VCaP (cell line): Measurements from ENCODE around the gene SLA2.

Experiments used
- H3K27ac ChIP-seq: fragments of 450-650 bp; 2 replicates; pipeline ENCODE4 v1.5.1; 2017
- TF ChIP-seq, protein P1 (sequence below): fragments of 450-650 bp; conservative IDR thresholded peaks from 2 replicates; pipeline ENCODE4 v1.5.1; 2017; ENCODE audit warnings: mild to moderate bottlenecking, moderate library complexity

The SLA2 gene

DNA sequence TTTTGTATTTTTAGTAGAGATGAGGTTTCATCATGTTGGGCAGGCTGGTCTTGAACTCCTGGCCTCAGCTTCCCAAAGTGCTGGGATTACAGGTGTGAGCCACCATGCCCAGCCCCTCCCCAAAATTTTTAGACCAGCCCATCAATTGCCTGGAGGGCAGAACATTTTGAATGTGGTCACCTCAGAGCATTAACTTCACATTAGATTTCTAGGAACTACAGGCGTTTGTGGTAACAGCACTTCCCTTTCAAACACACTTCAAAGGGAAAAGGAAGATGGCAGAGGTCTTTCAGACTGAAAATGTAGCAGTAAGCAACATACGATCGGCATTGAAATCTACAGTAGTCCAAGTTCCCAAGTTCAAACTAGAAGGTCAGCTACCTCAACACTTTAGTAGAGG lies 12.3 kb upstream of the SLA2 start:
- TF ChIP-seq, protein P1, sequence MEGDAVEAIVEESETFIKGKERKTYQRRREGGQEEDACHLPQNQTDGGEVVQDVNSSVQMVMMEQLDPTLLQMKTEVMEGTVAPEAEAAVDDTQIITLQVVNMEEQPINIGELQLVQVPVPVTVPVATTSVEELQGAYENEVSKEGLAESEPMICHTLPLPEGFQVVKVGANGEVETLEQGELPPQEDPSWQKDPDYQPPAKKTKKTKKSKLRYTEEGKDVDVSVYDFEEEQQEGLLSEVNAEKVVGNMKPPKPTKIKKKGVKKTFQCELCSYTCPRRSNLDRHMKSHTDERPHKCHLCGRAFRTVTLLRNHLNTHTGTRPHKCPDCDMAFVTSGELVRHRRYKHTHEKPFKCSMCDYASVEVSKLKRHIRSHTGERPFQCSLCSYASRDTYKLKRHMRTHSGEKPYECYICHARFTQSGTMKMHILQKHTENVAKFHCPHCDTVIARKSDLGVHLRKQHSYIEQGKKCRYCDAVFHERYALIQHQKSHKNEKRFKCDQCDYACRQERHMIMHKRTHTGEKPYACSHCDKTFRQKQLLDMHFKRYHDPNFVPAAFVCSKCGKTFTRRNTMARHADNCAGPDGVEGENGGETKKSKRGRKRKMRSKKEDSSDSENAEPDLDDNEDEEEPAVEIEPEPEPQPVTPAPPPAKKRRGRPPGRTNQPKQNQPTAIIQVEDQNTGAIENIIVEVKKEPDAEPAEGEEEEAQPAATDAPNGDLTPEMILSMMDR, result no peak

DNA sequence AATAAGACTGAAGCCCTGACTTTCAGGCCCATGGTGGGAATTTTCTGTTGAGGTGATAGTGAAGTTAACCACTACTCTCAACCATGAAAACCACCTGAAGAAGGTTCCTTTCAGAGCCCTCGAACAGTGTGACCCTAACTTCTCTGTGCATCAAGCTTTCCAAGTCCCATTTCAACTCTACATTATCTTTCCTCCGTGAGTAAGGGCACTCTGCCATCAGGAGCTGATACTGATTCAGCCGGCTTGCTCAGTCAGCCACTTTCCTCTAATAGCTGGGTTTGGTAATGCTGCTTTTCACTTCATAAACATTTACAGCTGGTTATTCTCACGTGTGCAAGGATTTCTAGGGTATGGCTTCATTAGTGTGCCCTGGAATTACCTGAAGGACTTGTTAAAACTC lies 10.7 kb upstream of the SLA2 start:
- TF ChIP-seq, protein P1, result no peak
- H3K27ac ChIP-seq, result no peak overlapping the region

More for the DNA sequence above, 12.3 kb upstream of the SLA2 start:
- no peak overlapping the region for H3K27ac ChIP-seq

DNA sequence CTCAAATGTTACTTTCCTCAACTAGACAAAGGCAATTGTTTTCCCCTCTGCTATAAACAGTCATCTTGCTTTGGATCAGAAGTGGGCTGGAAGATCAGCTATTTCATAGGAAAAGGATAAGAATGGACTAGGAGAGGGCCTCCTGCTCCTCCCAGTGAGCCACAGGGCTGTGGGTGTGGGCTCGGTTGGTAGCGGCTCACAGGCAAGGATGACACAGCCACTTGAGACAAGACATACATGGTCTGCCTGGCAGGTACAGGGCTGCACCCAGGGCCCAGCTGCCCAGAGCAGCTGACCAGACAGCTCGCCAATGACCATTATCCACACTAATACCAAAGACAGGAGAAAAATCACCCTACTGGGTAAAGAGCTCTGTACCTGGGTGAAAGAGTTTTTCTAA lies 9.0 kb upstream of the SLA2 start:
- no peak overlapping the region for H3K27ac ChIP-seq
- TF ChIP-seq, protein P1, result no peak

DNA sequence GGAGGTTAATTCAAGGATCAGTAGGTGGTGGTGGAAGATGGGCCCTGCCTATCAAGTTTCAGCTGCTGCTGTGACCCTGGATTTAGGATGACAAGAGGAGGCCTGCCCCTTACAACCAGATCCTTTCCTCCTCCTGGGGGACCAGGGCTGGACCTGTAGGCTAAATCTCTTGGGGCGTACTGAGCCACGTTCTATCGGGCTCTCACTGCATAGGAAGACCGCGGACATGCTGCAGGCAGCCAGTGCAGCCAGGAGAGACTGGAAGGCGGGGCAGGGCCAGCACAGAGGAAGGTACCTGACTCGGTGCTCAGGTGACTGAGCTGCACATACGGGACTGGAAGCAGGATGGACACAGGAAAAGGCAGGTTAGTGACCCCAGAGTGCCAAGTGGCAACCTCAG lies 8.5 kb upstream of the SLA2 start:
- TF ChIP-seq, protein P1, result no peak
- no peak overlapping the region for H3K27ac ChIP-seq

DNA sequence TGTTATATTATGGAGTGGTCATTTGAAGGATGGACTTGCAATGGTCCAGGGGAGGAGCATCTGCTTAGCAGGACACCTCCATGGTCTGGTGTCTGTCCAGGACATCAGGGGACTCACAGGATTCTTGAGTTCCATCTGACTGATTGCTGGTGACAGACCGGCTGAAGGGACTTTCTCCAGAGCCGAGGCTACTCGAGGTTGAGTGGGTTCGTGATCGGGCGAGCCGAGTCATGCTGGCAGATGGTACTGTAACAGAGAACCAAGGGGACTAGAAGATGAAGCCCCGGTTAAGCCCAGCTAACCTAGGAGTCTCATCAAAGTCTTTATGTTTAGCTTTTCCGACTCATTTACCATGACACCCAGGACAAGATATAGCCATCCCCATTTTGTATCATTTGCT lies 7.5 kb upstream of the SLA2 start:
- TF ChIP-seq, protein P1, result no peak
- H3K27ac ChIP-seq, result no peak overlapping the region

DNA sequence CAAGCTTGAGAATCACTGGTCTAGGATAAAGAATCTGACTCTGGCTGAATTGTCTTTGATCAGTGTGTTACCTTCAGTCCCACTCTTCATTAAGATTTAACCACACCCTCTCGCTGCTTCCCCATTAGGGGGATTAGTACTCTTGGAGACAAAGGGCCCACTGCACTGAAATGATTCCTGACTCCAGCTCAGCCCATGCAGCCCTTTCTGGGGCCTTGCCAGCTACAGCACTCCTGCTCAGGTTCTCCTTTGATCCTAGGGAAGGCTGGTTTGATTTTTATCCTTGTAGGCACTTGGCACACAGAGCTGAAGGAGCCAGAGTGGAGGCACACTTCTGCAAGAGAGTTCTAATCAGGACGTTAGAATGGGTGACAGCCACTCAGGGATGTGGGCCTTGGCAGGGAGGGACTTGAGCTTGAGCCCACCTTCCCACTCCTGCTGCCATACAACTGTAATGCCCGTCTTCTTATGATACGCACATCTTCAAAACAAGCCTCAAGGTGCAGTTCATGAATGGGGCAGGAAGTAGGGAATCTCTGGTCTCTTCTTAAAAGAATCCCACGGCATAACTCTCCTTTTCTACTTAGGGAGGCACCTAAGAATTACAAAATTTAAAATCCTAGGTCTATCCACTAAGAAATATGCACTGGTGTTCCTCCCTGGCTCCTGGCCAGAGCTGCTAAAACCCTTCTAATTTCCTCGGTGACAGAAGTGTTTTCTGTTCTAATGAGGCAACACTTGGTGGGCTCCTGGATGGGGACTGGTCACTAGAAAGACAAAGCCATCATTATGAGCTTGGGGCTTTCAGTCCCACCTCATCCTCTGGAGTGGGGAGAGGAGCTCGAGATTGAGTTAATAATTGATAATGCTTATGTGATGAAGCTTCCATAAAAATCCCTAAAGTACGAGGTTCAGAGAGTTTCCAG lies 1.5 kb upstream of the SLA2 start:
- TF ChIP-seq, protein P1, result no peak
- no peak overlapping the region for H3K27ac ChIP-seq

DNA sequence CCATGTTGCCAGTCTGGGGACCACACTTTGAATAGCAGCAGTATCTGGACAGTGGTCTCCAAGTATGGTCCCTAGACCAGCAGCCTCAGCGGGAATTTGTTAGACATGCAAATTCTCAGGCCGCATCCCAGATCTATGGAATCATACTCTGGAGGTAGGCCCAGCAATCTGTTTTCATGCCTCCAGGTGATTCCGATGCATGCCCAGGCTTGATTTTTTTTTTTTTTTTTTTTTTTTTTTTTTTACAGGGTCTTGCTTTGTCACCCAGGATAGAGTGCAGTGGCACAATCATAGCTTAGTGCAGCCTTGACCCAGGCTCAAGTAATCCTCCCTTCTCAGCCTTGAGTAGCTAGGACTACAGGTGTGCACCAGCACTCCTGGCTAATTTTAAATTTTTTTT lies 682 bp upstream of the SLA2 start:
- no peak overlapping the region for H3K27ac ChIP-seq
- TF ChIP-seq, protein P1, result no peak
